Measurements from ENCODE around the gene HNRNPDL.

The HNRNPDL gene

DNA sequence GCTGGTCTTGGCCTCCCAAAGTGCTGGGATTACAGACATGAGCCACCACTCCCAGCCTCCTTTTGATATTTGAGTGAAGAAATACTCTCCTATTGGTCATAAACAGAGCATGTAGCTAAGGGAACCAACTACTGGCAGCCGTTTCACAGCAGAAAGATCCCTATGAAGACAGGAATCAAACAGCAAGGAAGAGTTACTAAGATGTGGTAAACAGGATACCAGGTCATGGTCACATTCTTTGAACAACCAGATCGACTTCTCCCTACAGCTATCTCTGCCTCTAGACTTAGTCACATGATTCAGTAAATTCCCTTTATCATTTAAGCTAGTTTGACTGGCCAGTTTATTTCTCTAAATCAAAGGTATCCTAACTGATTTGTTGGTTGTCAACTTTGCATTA lies 47.5 kb downstream of the HNRNPDL start:
- no peaks in the 10 kb centered on the region for H3K9me3 ChIP-seq (ENCODE audit: control insufficient read depth, low read length)
- no peak overlapping the region for H3K9ac ChIP-seq (ENCODE audit: low read length)
- H3K4me3 ChIP-seq (ENCODE audit: low read length) = no peak overlapping the region
- no peaks in the 10 kb centered on the region for H3K4me1 ChIP-seq (ENCODE audit: control insufficient read depth, insufficient read depth, low read length)
- H3K27me3 ChIP-seq (replicated peaks; ENCODE audit: control insufficient read depth, insufficient read depth, low read length) = no peaks in the 10 kb centered on the region
- no peak for DNase-seq (ENCODE audit: low read depth)
- no peaks in the 10 kb centered on the region for H3K36me3 ChIP-seq (ENCODE audit: control insufficient read depth, insufficient read depth, low read length, severe bottlenecking)

DNA sequence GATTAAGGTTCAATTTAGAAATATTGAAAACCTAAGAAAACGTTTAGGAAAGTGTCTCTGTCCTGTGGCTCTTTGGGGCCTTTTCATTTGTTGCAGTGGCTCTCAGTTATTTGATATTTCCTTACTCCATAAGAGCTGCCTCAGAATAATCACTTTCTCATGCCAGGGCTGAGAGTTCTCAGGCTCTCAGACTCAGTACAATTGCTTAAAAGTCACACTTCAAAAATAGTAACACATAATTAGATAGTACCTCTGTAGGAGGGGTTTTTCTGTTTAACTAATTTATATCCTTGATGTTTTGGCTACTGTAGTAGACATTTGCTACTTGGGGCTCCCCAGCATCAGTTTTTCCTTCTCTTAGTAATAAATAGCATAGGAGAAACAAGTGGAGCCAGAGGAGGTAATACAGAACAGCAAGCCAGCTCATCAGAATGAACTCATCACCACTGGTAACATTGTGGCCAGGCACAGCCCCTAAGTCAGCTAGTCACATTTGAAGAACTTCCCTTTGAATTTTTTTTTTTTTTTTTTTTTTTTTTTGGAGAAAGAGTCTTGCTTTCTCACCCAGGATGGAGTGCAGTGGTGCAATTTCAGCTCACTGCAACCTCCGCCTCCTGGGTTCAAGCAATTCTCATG lies 48.5 kb downstream of the HNRNPDL start:
- Histone ChIP-seq H3K36me3 (ENCODE audit: control insufficient read depth, insufficient read depth, low read length, severe bottlenecking) (no peaks in the 10 kb centered on the region), H3K4me3 (ENCODE audit: low read length) (no peak overlapping the region), H3K9ac (ENCODE audit: low read length) (no peak overlapping the region), H3K27me3 (replicated peaks; ENCODE audit: control insufficient read depth, insufficient read depth, low read length) (no peaks in the 10 kb centered on the region), H3K4me1 (ENCODE audit: control insufficient read depth, insufficient read depth, low read length) (no peaks in the 10 kb centered on the region), H3K9me3 (ENCODE audit: control insufficient read depth, low read length) (no peaks in the 10 kb centered on the region)
- no peak for DNase-seq (ENCODE audit: low read depth)

DNA sequence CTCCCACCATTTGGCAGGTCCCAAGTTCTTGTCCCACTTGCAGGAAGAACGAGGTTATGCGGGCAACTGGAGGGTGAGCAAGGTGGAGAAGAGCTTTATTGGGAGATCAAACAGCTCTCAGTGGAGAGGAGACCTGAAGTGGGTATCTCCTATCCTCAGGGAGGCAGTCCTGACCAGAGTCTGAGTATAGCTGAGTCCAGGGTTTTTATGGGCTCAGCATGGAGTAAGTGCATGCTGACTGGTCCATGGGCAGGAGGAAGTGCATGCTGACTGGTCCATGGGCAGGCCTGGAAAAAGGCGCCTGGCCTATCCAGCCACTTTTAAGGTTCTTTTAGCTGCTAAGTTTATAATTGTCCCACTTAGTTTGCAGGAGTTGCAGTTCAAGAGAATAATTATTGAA lies 49.0 kb downstream of the HNRNPDL start:
- H3K4me3 ChIP-seq (ENCODE audit: low read length) = no peak overlapping the region
- no peak overlapping the region for H3K9ac ChIP-seq (ENCODE audit: low read length)

DNA sequence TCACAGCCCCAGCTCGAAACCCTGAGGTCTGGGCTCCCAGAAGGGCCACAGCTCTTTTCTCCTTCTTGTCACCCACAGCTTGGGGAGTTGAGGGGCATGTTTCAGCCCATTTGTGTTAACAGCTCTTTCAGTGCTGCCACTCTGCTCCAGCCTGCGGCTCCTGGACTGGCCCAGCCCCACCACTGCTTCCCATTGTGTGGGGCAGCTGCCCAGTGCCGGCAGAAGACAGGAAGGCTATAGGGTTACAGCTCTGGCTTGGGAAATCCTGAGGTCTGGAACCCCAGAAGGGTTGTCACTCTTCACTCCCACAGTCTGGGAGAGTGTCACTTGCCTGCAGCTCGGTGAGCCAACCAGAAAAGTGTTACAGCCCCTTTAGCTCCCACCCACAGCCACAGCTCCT lies 49.4 kb downstream of the HNRNPDL start:
- no peak overlapping the region for H3K4me3 ChIP-seq (ENCODE audit: low read length)
- no peaks in the 10 kb centered on the region for H3K36me3 ChIP-seq (ENCODE audit: control insufficient read depth, insufficient read depth, low read length, severe bottlenecking)
- H3K4me1 ChIP-seq (ENCODE audit: control insufficient read depth, insufficient read depth, low read length) = peaks cover under 1% of the 10 kb centered on the region
- no peaks in the 10 kb centered on the region for H3K27me3 ChIP-seq (replicated peaks; ENCODE audit: control insufficient read depth, insufficient read depth, low read length)
- no peak overlapping the region for H3K9ac ChIP-seq (ENCODE audit: low read length)
- DNase-seq (ENCODE audit: low read depth) = no peak
- H3K9me3 ChIP-seq (ENCODE audit: control insufficient read depth, low read length) = no peaks in the 10 kb centered on the region

More for the DNA sequence above, 49.0 kb downstream of the HNRNPDL start:
- DNase-seq (ENCODE audit: low read depth) = no peak
- no peaks in the 10 kb centered on the region for H3K9me3 ChIP-seq (ENCODE audit: control insufficient read depth, low read length)
- H3K4me1 ChIP-seq (ENCODE audit: control insufficient read depth, insufficient read depth, low read length) = no peaks in the 10 kb centered on the region
- H3K36me3 ChIP-seq (ENCODE audit: control insufficient read depth, insufficient read depth, low read length, severe bottlenecking) = no peaks in the 10 kb centered on the region
- no peaks in the 10 kb centered on the region for H3K27me3 ChIP-seq (replicated peaks; ENCODE audit: control insufficient read depth, insufficient read depth, low read length)

DNA sequence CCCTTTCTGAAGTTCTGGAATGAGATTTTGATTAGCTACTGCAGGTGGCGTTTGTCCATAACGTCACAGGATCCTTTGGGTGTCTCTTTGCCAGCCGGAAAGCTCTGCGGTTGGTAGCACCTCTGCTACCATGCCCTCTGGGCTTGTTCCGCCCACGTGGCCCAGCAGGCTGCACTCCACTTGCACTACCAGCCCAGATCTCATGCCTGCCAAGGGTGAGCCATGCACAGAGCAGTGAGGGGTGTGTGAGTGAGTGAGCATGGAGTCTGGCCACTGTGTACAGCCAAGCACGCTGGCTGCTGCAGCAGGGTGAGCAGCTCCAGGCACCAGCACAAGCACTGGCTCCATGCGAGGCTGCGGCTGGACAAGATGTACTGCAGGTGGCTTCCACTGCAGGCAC lies 49.9 kb downstream of the HNRNPDL start:
- H3K4me1 ChIP-seq (ENCODE audit: control insufficient read depth, insufficient read depth, low read length) = peaks cover 4% of the 10 kb centered on the region
- H3K27me3 ChIP-seq (replicated peaks; ENCODE audit: control insufficient read depth, insufficient read depth, low read length) = no peaks in the 10 kb centered on the region
- H3K9ac ChIP-seq (ENCODE audit: low read length) = no peak overlapping the region
- no peaks in the 10 kb centered on the region for H3K9me3 ChIP-seq (ENCODE audit: control insufficient read depth, low read length)
- no peaks in the 10 kb centered on the region for H3K36me3 ChIP-seq (ENCODE audit: control insufficient read depth, insufficient read depth, low read length, severe bottlenecking)
- H3K4me3 ChIP-seq (ENCODE audit: low read length) = no peak overlapping the region
- no peak for DNase-seq (ENCODE audit: low read depth)

DNA sequence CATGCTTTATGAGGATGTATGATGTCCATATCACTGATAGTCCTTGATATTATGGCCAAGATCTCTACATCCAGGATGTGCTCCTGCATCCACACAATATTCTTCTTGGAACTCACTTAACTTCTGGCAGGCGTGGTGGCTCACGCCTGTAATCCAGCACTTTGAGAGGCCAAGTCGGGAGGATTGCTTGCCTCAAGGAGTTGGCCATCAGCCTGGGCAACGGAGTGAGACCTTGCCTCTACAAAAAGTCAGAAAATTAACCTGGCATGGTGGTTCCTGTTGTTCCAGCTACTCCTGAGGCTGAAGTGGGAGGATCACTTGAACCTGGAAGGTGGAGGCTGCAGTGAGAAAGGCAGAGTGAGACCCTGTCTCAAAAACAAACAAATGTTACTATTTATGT lies 54.2 kb downstream of the HNRNPDL start:
- peaks cover 6% of the 10 kb centered on the region for H3K4me1 ChIP-seq (ENCODE audit: control insufficient read depth, insufficient read depth, low read length)
- no peaks in the 10 kb centered on the region for H3K9me3 ChIP-seq (ENCODE audit: control insufficient read depth, low read length)
- no peaks in the 10 kb centered on the region for H3K27me3 ChIP-seq (replicated peaks; ENCODE audit: control insufficient read depth, insufficient read depth, low read length)
- H3K4me3 ChIP-seq (ENCODE audit: low read length) = peak overlapping the region; percentile 89
- no peak overlapping the region for H3K9ac ChIP-seq (ENCODE audit: low read length)
- H3K36me3 ChIP-seq (ENCODE audit: control insufficient read depth, insufficient read depth, low read length, severe bottlenecking) = no peaks in the 10 kb centered on the region
- DNase-seq (ENCODE audit: low read depth) = no peak

DNA sequence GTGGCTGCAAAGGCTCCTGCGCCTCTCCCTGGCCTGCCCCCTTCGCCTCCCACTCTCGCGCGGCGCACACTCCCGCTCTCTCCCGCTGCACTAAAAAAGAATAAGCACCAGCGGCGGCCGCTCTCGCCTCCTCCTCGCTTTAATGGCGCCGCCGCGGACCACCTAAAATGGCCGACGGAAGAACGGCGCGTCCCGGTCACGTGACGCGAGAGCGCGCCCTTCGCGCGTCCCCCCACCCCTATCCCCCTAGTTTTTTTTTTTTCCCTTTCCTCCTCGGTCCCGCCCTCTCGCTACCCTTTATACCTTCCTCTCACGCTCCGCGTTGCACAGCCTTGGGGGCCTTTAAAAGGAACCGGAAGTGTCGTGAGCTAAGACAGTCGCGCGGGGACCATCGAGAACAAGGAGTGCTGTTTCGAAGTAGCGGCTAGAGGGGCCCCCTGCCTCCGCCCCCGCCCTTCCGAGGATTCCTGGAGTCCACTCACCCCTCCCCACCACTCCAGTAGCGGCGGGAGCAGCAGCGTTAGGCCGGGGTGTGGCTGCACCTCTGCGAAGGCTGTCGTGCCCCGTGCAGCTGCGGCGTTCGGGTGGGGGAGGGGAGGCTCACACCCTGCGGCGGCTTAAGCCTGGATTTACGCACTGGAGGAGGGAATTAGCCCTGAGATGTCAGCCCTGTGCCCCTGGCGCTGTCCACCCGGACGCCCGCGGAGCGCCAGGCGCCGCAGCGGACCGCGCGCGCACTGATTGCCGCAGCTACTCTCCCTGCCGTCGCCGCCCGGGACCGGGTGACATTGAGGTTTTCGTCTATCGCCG lies 56.2 kb downstream of the HNRNPDL start, which contains the start of gene HNRNPD:
HNRNPD (minus strand) TSS at position 176 of the 810 bp plus-strand sequence. CDS start 313 bp downstream, outside the sequence.
- Histone ChIP-seq H3K27me3 (replicated peaks; ENCODE audit: control insufficient read depth, insufficient read depth, low read length) (no peaks in the 10 kb centered on the region), H3K4me1 (ENCODE audit: control insufficient read depth, insufficient read depth, low read length) (peaks cover 23% of the 10 kb centered on the region), H3K9me3 (ENCODE audit: control insufficient read depth, low read length) (no peaks in the 10 kb centered on the region), H3K4me3 (ENCODE audit: low read length) (peak within 1 kb of the TSS; percentile 89), H3K9ac (ENCODE audit: low read length) (peak within 1 kb of the TSS; percentile 98), H3K36me3 (ENCODE audit: control insufficient read depth, insufficient read depth, low read length, severe bottlenecking) (peaks cover 7% of the 10 kb centered on the region)
- peak; percentile 99 for DNase-seq (ENCODE audit: low read depth)

DNA sequence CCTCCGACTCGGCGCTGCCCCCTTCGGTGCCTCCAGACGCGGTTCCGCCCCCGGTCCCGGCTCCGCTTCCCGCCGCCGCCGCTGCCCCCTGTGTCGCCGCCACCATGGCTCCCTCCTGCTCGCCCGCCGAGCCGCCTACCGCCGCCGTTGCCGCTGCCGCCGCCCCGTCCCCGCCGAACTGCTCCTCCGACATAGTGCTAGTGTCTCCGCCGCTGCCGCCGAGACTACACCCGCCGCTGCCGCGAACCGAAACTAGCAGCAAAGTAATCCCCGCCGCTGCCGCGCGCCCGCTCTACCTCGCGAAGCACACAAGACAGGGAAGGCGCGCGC lies 56.8 kb downstream of the HNRNPDL start:
- Histone ChIP-seq H3K4me1 (ENCODE audit: control insufficient read depth, insufficient read depth, low read length) (peaks cover 28% of the 10 kb centered on the region), H3K9ac (ENCODE audit: low read length) (peak overlapping the region; percentile 98), H3K27me3 (replicated peaks; ENCODE audit: control insufficient read depth, insufficient read depth, low read length) (no peaks in the 10 kb centered on the region), H3K4me3 (ENCODE audit: low read length) (peak overlapping the region; percentile 89), H3K36me3 (ENCODE audit: control insufficient read depth, insufficient read depth, low read length, severe bottlenecking) (peaks cover 7% of the 10 kb centered on the region), H3K9me3 (ENCODE audit: control insufficient read depth, low read length) (no peaks in the 10 kb centered on the region)
- no peak for DNase-seq (ENCODE audit: low read depth)
